ENCODE results near the gene TFPT.
A peak's percentile ranks its signal among the peaks of the same experiment; 100 is the strongest.

The TFPT gene

GRCh38 chr19:54105796-54106195 lies 9.7 kb downstream of the TFPT start:
- TF ChIP-seq EZH2 (IDR thresholded peaks at IDR 0.05; ENCODE audit: borderline replicate concordance, low read length) (no peak), CTCF (IDR thresholded peaks at IDR 0.05; ENCODE audit: low read length) (no peak)
- Histone ChIP-seq H3K9ac (ENCODE audit: low read length) (no peak overlapping the region), H3K4me2 (ENCODE audit: low read length) (no peak overlapping the region), H3K36me3 (ENCODE audit: insufficient read depth, low read length) (peaks cover 61% of the 10 kb centered on the region), H3F3A (ENCODE audit: insufficient read depth, low read length) (no peaks in the 10 kb centered on the region), H3K4me1 (ENCODE audit: insufficient read depth, low read length, severe bottlenecking) (peaks cover 19% of the 10 kb centered on the region), H2AFZ (ENCODE audit: low read length) (no peak overlapping the region), H3K9me3 (ENCODE audit: low read length) (no peaks in the 10 kb centered on the region), H3K27me3 (ENCODE audit: insufficient read depth, low read length) (no peaks in the 10 kb centered on the region), H3K4me3 (ENCODE audit: low read depth, low read length, poor library complexity, severe bottlenecking) (no peak overlapping the region), H4K20me1 (ENCODE audit: insufficient read depth, low read length) (no peaks in the 10 kb centered on the region), H3K9me2 (ENCODE audit: low read depth, low read length) (no peaks in the 10 kb centered on the region), H3K79me2 (ENCODE audit: insufficient read depth, low read length) (peaks cover 12% of the 10 kb centered on the region), H3K27ac (ENCODE audit: low read depth, low read length, poor library complexity, severe bottlenecking) (no peak overlapping the region)

- Histone ChIP-seq H3K9me3 (ENCODE audit: low read length) (no peaks in the 10 kb centered on the region), H3K4me1 (ENCODE audit: insufficient read depth, low read length, severe bottlenecking) (peaks cover 19% of the 10 kb centered on the region), H2AFZ (ENCODE audit: low read length) (no peak overlapping the region), H3K27me3 (ENCODE audit: insufficient read depth, low read length) (no peaks in the 10 kb centered on the region), H3K4me2 (ENCODE audit: low read length) (no peak overlapping the region), H3K4me3 (ENCODE audit: low read depth, low read length, poor library complexity, severe bottlenecking) (no peak overlapping the region), H3K79me2 (ENCODE audit: insufficient read depth, low read length) (peaks cover 12% of the 10 kb centered on the region), H4K20me1 (ENCODE audit: insufficient read depth, low read length) (no peaks in the 10 kb centered on the region), H3K27ac (ENCODE audit: low read depth, low read length, poor library complexity, severe bottlenecking) (no peak overlapping the region), H3K36me3 (ENCODE audit: insufficient read depth, low read length) (peaks cover 54% of the 10 kb centered on the region), H3K9me2 (ENCODE audit: low read depth, low read length) (no peaks in the 10 kb centered on the region), H3K9ac (ENCODE audit: low read length) (no peak overlapping the region), H3F3A (ENCODE audit: insufficient read depth, low read length) (no peaks in the 10 kb centered on the region)
- TF ChIP-seq CTCF (IDR thresholded peaks at IDR 0.05; ENCODE audit: low read length) (no peak), EZH2 (IDR thresholded peaks at IDR 0.05; ENCODE audit: borderline replicate concordance, low read length) (no peak)
These were observed 10.3 kb downstream of the TFPT start for GRCh38 chr19:54104998-54105715.

- H3K27me3 ChIP-seq (ENCODE audit: insufficient read depth, low read length), result no peaks in the 10 kb centered on the region
- H3K9me2 ChIP-seq (ENCODE audit: low read depth, low read length), result no peaks in the 10 kb centered on the region
- peaks cover 19% of the 10 kb centered on the region for H3K4me1 ChIP-seq (ENCODE audit: insufficient read depth, low read length, severe bottlenecking)
- H3K36me3 ChIP-seq (ENCODE audit: insufficient read depth, low read length), result peaks cover 29% of the 10 kb centered on the region
- no peaks in the 10 kb centered on the region for H4K20me1 ChIP-seq (ENCODE audit: insufficient read depth, low read length)
- no peaks in the 10 kb centered on the region for H3F3A ChIP-seq (ENCODE audit: insufficient read depth, low read length)
- H3K27ac ChIP-seq (ENCODE audit: low read depth, low read length, poor library complexity, severe bottlenecking), result peak within 1 kb of the TSS; percentile 47
- peak within 1 kb of the TSS; percentile 88 for H3K9ac ChIP-seq (ENCODE audit: low read length)
- H3K9me3 ChIP-seq (ENCODE audit: low read length), result no peaks in the 10 kb centered on the region
- no peak for TF ChIP-seq CTCF (IDR thresholded peaks at IDR 0.05; ENCODE audit: low read length)
- TF ChIP-seq EZH2 (IDR thresholded peaks at IDR 0.05; ENCODE audit: borderline replicate concordance, low read length), result no peak
- peak within 1 kb of the TSS; percentile 89 for H3K4me2 ChIP-seq (ENCODE audit: low read length)
- H3K79me2 ChIP-seq (ENCODE audit: insufficient read depth, low read length), result peaks cover 12% of the 10 kb centered on the region
- peak within 1 kb of the TSS; percentile 79 for H3K4me3 ChIP-seq (ENCODE audit: low read depth, low read length, poor library complexity, severe bottlenecking)
- peak within 1 kb of the TSS; percentile 45; the same call in 1 of the 2 replicates for H2AFZ ChIP-seq (ENCODE audit: low read length)
These were observed 12.9 kb downstream of the TFPT start, which contains the start of gene NDUFA3 for GRCh38 chr19:54102421-54103169. Gene NDUFA3, plus strand, starts transcription at chr19:54102855. Its CDS starts 24 bp downstream, at chr19:54102879.

Measured in OCI-LY1 (cell line).